ENCODE measurements around the gene PON2. TPM values are rescaled to one million over a fixed set of nuclear protein-coding genes. Genes with fewer than 3 reads are reported as not detected.

The PON2 gene
- total RNA-seq, result 39.3 and 99.9 TPM in 2 replicates

DNA sequence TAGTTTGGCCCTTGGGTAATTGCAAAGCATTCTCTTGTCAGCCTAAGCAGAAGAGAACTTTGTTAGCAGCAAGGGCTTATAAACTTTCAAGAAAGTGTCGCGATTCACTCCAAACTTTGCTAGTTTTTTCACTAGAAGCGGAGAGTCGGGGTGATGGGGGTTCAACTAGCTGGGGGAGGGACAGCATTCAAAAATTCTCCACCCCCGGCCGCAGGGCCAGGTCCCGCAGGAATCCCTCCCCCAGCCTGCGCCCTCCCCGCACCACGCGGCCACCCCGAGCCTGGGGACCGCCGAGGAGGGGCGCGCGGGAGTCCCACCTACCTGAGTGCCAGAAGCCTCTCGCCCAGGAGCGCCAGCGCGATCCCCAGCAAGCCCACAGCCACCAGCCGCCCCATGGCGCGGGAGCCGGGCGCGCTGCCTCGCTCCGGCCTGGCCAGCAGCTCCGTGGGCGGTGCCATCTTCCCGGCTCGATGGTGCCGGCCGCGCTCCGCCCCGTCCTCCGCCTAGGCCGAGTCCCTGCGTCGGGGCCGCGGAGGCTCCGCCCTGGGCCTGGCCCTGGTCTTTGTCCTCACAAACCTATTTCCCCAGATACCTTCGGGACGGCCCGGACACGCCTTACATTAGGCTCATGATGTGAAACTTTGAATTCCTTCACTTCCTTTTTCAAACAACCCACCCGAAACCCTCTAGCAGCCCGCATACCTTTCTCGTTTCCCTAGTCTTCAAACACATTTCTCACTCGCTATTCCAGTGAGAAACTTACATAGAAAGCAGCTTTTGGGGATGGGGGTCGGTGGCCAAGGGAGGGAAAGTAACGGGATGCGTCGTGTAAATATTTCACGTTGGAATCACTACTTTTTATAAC is at the start of gene PON2:
Gene PON2 (minus strand): TSS at position 472 of the 865 bp plus-strand sequence. CDS start 77 bp downstream, at position 395.

GRCh38 chr7:95396136-95397032 is 38.4 kb downstream of the PON2 start, which contains the start of gene PON3:
Gene PON3, minus strand, starts transcription at chr7:95396375. Its CDS starts 25 bp downstream, at chr7:95396350.

Other genes starting within 250 kb of the PON2 start
- not detected in 2 replicates for gene PON1, start 110.5 kb downstream of the PON2 start, total RNA-seq
- gene PON3, start 38.7 kb downstream of the PON2 start, total RNA-seq, result 1.5 and 4.0 TPM in 2 replicates
- gene ASB4, start 50.9 kb upstream of the PON2 start, total RNA-seq, result 0.09 TPM in 1 of 2 replicates, not detected in the other
- 6.4 and 11.6 TPM in 2 replicates for gene PDK4, start 161.5 kb upstream of the PON2 start, total RNA-seq

Data from pericardium fibroblast (primary cell).